Measurements from ENCODE around the gene APBA2.

The APBA2 gene

DNA sequence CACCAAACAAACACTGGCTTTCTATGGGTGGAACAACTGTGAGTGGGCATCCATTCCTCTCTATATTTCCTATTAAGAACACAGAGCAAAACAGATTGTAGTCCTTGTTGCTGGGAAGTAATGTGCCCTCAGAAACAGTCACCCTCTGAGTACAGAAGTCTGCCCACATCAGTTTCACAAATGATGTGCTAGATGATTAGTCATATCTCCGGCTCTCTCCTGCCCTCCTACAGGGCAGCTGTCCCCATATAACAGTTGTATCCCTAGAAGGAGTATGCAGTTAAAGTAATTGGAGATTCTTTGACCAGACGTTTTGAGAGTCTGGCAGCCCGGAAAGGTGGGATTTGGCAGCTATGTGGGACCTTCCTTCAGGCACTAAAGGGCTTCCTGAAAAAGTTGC is 159.9 kb downstream of the APBA2 start:
- TF ChIP-seq, protein P1, sequence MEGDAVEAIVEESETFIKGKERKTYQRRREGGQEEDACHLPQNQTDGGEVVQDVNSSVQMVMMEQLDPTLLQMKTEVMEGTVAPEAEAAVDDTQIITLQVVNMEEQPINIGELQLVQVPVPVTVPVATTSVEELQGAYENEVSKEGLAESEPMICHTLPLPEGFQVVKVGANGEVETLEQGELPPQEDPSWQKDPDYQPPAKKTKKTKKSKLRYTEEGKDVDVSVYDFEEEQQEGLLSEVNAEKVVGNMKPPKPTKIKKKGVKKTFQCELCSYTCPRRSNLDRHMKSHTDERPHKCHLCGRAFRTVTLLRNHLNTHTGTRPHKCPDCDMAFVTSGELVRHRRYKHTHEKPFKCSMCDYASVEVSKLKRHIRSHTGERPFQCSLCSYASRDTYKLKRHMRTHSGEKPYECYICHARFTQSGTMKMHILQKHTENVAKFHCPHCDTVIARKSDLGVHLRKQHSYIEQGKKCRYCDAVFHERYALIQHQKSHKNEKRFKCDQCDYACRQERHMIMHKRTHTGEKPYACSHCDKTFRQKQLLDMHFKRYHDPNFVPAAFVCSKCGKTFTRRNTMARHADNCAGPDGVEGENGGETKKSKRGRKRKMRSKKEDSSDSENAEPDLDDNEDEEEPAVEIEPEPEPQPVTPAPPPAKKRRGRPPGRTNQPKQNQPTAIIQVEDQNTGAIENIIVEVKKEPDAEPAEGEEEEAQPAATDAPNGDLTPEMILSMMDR (IDR thresholded peaks at IDR 0.05; ENCODE audit: low read depth, low read length), result no peak
- DNase-seq (ENCODE audit: extremely low read depth, low read depth), result no peak

DNA sequence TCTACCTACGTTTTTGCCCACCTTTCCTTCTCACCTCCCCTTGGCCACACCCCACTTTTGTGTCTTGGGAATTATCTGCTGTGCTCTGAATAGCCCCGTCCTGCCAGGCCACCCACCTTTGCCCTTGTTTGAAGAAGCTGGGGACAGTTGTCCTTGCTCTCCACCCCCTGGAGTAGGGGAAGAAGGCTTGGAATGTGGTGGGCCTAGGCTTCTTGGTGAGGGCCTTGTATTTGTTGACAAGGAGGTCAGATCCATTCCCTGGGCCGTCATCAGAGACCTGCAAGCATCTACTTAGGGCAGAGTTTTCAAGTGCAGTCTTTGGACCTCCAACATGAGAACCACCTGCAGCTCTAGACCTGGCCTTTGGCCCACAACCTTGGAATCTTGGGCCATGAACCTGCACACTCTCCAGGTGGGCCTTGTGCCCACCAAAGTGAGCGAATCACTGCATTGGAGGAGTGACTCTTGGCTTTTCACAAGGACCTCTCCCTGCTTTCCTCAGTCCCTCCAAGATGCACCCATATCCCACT is 160.6 kb downstream of the APBA2 start:
- TF ChIP-seq, protein P1 (IDR thresholded peaks at IDR 0.05; ENCODE audit: low read depth, low read length), result no peak

DNA sequence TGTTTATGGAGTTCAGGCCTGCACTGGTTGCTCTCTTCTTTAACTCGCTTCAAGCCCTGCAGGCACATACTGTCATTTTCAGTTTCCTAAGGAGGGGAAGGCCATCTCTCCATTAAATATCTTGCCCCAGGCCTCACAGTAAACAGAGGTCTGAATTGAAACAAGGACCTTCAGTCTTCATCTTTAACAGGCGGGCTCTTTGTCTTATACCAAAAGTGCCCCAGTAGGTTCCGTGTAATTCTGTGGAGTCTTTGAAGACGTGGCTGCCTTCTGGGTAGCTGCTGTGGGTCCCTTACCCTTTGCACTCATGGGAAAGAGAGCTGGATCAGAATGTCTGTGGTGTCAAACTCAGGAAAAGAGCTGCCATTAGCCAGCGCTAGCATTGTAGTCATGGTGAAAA is 161.2 kb downstream of the APBA2 start:
- TF ChIP-seq, protein P1 (IDR thresholded peaks at IDR 0.05; ENCODE audit: low read depth, low read length), result no peak

More for the DNA sequence above, 160.6 kb downstream of the APBA2 start:
- DNase-seq (ENCODE audit: extremely low read depth, low read depth), result no peak

DNA sequence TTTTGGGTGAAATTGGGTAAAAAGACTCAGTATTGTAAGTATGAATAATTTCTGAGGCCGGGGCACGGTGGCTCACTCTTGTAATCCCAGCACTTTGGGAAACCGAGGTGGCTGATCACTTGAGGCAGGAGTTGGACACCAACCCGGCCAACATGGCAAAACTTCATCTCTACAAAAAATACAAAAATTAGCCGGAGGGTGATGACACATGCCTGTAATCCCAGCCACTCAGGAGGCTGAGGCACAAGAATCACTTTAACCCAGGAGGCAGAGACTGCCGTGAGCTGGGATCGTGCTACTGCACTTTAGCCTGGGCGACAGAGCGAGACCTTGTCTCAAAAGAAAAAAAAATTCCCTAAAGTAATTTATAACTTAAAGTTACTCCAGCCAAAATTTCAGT is 162.2 kb downstream of the APBA2 start:
- no peak for DNase-seq (ENCODE audit: extremely low read depth, low read depth)
- TF ChIP-seq, protein P1 (IDR thresholded peaks at IDR 0.05; ENCODE audit: low read depth, low read length), result no peak

More for the DNA sequence above, 161.2 kb downstream of the APBA2 start:
- no peak for DNase-seq (ENCODE audit: extremely low read depth, low read depth)

DNA sequence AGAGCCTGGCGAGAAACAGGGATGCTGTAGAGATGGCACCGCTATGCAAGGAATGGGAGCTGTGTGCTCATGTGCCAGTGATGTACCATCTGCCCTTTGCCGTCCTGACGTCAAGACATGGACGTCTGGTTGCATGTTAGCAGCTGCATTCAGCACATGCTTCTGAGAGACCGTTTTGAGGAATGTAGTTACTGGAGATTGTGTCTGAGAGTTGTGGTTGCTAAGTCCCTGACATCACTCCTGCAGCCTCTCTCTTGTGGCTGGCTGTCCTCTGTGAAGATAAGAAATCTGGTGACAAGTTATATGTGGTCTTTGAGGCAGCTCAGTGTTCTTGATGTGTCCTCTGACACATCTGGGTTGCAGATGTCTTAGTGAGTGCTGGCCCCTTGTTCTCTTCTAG is 165.1 kb downstream of the APBA2 start:
- DNase-seq (ENCODE audit: extremely low read depth, low read depth), result no peak

DNA sequence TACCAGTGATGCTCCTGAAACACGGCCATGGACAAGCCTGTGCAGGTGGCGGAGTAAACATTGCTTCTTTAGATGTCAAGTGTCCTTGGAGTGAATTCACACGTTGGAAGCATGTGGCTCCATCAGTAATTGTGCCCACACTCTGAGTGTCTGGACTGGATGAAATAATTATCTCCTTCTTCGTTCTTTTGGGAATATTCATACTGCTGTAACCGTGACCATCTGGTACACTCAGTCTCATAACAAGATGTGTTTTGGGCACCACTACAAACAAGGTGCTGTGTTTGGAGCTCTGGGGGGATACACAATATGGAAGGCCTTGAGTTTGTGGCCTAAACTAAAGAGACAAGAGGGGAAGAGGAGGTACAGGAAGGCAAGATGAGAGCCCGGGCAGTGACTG is 165.6 kb downstream of the APBA2 start:
- TF ChIP-seq, protein P1 (IDR thresholded peaks at IDR 0.05; ENCODE audit: low read depth, low read length), result no peak
- DNase-seq (ENCODE audit: extremely low read depth, low read depth), result no peak

More for the DNA sequence above, 165.1 kb downstream of the APBA2 start:
- TF ChIP-seq, protein P1 (IDR thresholded peaks at IDR 0.05; ENCODE audit: low read depth, low read length), result no peak

DNA sequence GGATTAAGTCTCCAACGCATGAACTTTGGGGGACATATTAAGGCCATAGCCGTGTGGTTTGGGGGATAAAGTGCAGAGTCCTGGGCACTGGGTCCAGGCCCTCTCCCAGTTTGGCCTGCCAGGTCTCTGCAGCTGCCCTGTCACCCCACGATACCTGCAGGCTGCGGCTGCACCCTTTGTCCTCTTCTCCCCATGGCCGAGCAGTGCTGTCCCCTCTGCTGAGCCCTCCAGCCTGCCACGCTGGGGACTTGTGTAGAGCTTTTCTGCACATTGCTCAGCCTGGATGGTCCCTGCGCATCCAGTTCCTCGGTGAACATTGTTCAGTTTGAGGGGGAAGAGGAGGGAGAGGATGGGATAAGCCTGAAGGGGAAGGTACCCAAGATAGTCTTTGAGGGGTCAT is 167.2 kb downstream of the APBA2 start:
- TF ChIP-seq, protein P1 (IDR thresholded peaks at IDR 0.05; ENCODE audit: low read depth, low read length), result no peak
- DNase-seq (ENCODE audit: extremely low read depth, low read depth), result no peak

Data from AG09319 (cell line).